Right kidney (tissue), 1 donor: ENCODE results near the gene ZNF248.
"Not testable (repeated sequence)": the region's sequence is repeated elsewhere in the genome, so short reads cannot be mapped to it uniquely, and the experiment has no call there.

Source experiments
- DNase-seq: peaks from one replicate; pipeline ENCODE4 v3.0.0-alpha.2; 2016

Gene ZNF248

GRCh38 chr10:37748170-37748569, 109.2 kb downstream of the ZNF248 start:
- DNase-seq, result no peak

GRCh38 chr10:37747081-37747480, 110.3 kb downstream of the ZNF248 start:
- DNase-seq, result no peak

GRCh38 chr10:37741831-37742230, 115.6 kb downstream of the ZNF248 start:
- no peak for DNase-seq

GRCh38 chr10:37739181-37739580, 118.2 kb downstream of the ZNF248 start:
- no peak for DNase-seq

GRCh38 chr10:37738241-37738640, 119.2 kb downstream of the ZNF248 start:
- not testable (repeated sequence) for DNase-seq

- no peak for DNase-seq
Measured at GRCh38 chr10:37737336-37737735, 120.1 kb downstream of the ZNF248 start.

- DNase-seq, result no peak
Measured at GRCh38 chr10:37736120-37736519, 121.3 kb downstream of the ZNF248 start.

GRCh38 chr10:37734971-37735370, 122.4 kb downstream of the ZNF248 start:
- no peak for DNase-seq
